Prostate gland (tissue), 2 donors: ENCODE data around the gene OSBPL6. TPM values are rescaled to one million over a fixed set of nuclear protein-coding genes. Genes with fewer than 3 reads are reported as not detected.
"Not testable (repeated sequence)": the region's sequence is repeated elsewhere in the genome, so short reads cannot be mapped to it uniquely, and the experiment has no call there.

Experiments
- DNase-seq: peaks from one replicate; pipeline ENCODE4 v3.0.0-alpha.2; 2019; ENCODE audit warnings: low spot score
- H3K27ac ChIP-seq, 2 donors: fragments of 200-600 bp; sonication (generic); 2 replicates each; pipeline ENCODE4 v1.5.1; 2017 to 2019
- H3K27me3 ChIP-seq: fragments of 200-600 bp; sonication (generic); replicated peaks from 2 replicates; pipeline ENCODE4 v1.5.1; 2019; ENCODE audit not compliant: insufficient read depth
- H3K36me3 ChIP-seq, 2 donors: fragments of 200-600 bp; sonication (generic); 1 replicate in 1 of 2; 2 replicates in 1 of 2; pipeline versions ENCODE4 v1.5.1 to v1.8.1; 2017 to 2019
- H3K4me1 ChIP-seq: fragments of 200-600 bp; sonication (generic); replicated peaks from 2 replicates; pipeline ENCODE4 v1.5.1; 2019
- H3K4me3 ChIP-seq, 2 donors: fragments of 200-600 bp; sonication (generic); 2 replicates each; pipeline ENCODE4 v1.5.1; 2017 to 2019
- H3K9me3 ChIP-seq: fragments of 200-600 bp; sonication (generic); 2 replicates; pipeline ENCODE4 v1.5.1; 2017
- CTCF ChIP-seq, 4 experiments: fragments of 200-600 bp in 2 of 4; fragments of 450-650 bp in 2 of 4; sonication (generic) in 2 of 4; IDR thresholded peaks; 1 replicate in 3 of 4; 2 replicates in 1 of 4; pipeline ENCODE4 v1.5.1; 2016 to 2019; ENCODE audit warnings: antibody characterized with exemption in 4 of 4, mild to moderate bottlenecking in 2 of 4, moderate library complexity in 2 of 4
- POLR2A ChIP-seq: fragments of 450-650 bp; IDR thresholded peaks from one replicate; pipeline ENCODE4 v1.6.1; 2016; ENCODE audit warnings: antibody characterized with exemption, mild to moderate bottlenecking
- POLR2AphosphoS5 ChIP-seq: sonication (generic); formaldehyde crosslinking; IDR thresholded peaks from one replicate; pipeline ENCODE4 v1.6.1; 2017; ENCODE audit warnings: antibody characterized with exemption
- WGBS: methylation state at CpG from one replicate; pipeline ENCODE4 v1.1.5; 2018; 5-methylcytosine and 5-hydroxymethylcytosine counted together
- intact Hi-C: fragments of 100-400 bp; cut with DNase I; formaldehyde crosslinking; loops from one replicate; pipeline ENCODE4 v1.14.2; 2022
- total RNA-seq, 2 donors: library from RNA; depleted of rRNA; stranded (reverse); fragments of >200 nt; gene quantifications; one replicate each; pipeline ENCODE4 v1.1.0, GENCODE V29; 2016

Gene OSBPL6
- total RNA-seq, 2 donors from 2014 or later, result 2.4 to 10.8 TPM

GRCh38 chr2:178315488-178315948 is 121.2 kb downstream of the OSBPL6 start:
- Histone ChIP-seq H3K4me1 (no peaks in the 10 kb centered on the region), H3K9me3 (no peaks in the 10 kb centered on the region), H3K36me3 (no peaks in the 10 kb centered on the region), H3K27ac (no peak overlapping the region), H3K4me3 (no peak overlapping the region), H3K27me3 (no peaks in the 10 kb centered on the region)
- intact Hi-C loops, result no loop called here
- no peak for TF ChIP-seq POLR2A
- no peak for TF ChIP-seq POLR2AphosphoS5
- no peak for TF ChIP-seq CTCF (IDR thresholded peaks at IDR 0.05)
- no peak for DNase-seq
- WGBS, result 10% methylated on average over 3 of the region's 3 CpGs

GRCh38 chr2:178317811-178318210 is 123.5 kb downstream of the OSBPL6 start:
- Histone ChIP-seq H3K4me1 (no peaks in the 10 kb centered on the region), H3K27ac (no peak overlapping the region), H3K9me3 (no peaks in the 10 kb centered on the region), H3K36me3 (no peaks in the 10 kb centered on the region), H3K4me3 (no peak overlapping the region), H3K27me3 (no peaks in the 10 kb centered on the region)
- TF ChIP-seq POLR2AphosphoS5, result no peak
- TF ChIP-seq POLR2A, result no peak
- no peak for TF ChIP-seq CTCF (IDR thresholded peaks at IDR 0.05)
- DNase-seq, result no peak
- 63% methylated on average over 3 of the region's 3 CpGs for WGBS
- intact Hi-C loops, result no loop called here

- WGBS, result 70% methylated on average over 4 of the region's 4 CpGs
- intact Hi-C loops, result no loop called here
- no peaks in the 10 kb centered on the region for H3K4me1 ChIP-seq
- no peaks in the 10 kb centered on the region for H3K9me3 ChIP-seq
- no peak overlapping the region for H3K4me3 ChIP-seq
- no peaks in the 10 kb centered on the region for H3K36me3 ChIP-seq
- H3K27ac ChIP-seq, result no peak overlapping the region
- H3K27me3 ChIP-seq, result no peaks in the 10 kb centered on the region
- TF ChIP-seq CTCF (IDR thresholded peaks at IDR 0.05), result no peak
- no peak for TF ChIP-seq POLR2AphosphoS5
- no peak for TF ChIP-seq POLR2A
- DNase-seq, result no peak
These were observed 125.8 kb downstream of the OSBPL6 start for GRCh38 chr2:178320011-178320585.

GRCh38 chr2:178322068-178322467 is 127.8 kb downstream of the OSBPL6 start:
- TF ChIP-seq POLR2AphosphoS5 (no peak), POLR2A (no peak), CTCF (IDR thresholded peaks at IDR 0.05) (no peak)
- H3K4me3 ChIP-seq, result no peak overlapping the region
- 32% methylated on average over 3 of the region's 3 CpGs for WGBS
- no peaks in the 10 kb centered on the region for H3K9me3 ChIP-seq
- no peaks in the 10 kb centered on the region for H3K36me3 ChIP-seq
- intact Hi-C loops, result no loop called here
- DNase-seq, result no peak
- no peaks in the 10 kb centered on the region for H3K27me3 ChIP-seq
- H3K27ac ChIP-seq, result no peak overlapping the region
- no peaks in the 10 kb centered on the region for H3K4me1 ChIP-seq

- H3K36me3 ChIP-seq, intact Hi-C loops, H3K4me1 ChIP-seq, DNase-seq, H3K4me3 ChIP-seq, H3K27ac ChIP-seq, H3K9me3 ChIP-seq, H3K27me3 ChIP-seq: not testable (repeated sequence)
- WGBS, result 75% methylated on average over 6 of the region's 6 CpGs
These were observed 129.0 kb downstream of the OSBPL6 start for GRCh38 chr2:178323331-178323730.
